Liver (tissue), 9 donors: ENCODE data around the gene ARHGAP23. TPM values are rescaled to one million over a fixed set of nuclear protein-coding genes. Genes with fewer than 3 reads are reported as not detected.

ENCODE experiments used
- DNase-seq: peaks from one replicate; pipeline ENCODE4 v3.0.0-alpha.2; 2017; ENCODE audit warnings: low spot score
- H3K27ac ChIP-seq, 2 donors: one replicate each; pipeline ENCODE4 v1.7.0; 2013; ENCODE audit warnings: inconsistent platforms in 2 of 2, low read length in 2 of 2, control low read depth in 1 of 2, low read depth in 1 of 2, mild to moderate bottlenecking in 1 of 2
- H3K27me3 ChIP-seq, 4 donors: one replicate each; pipeline versions ENCODE4 v1.6.1 to v1.7.0; 2013; ENCODE audit warnings: low read length in 3 of 4, inconsistent platforms in 1 of 4, mild to moderate bottlenecking in 1 of 4, moderate library complexity in 1 of 4; ENCODE audit not compliant: control insufficient read depth in 4 of 4, insufficient read depth in 4 of 4
- H3K36me3 ChIP-seq, 4 donors: one replicate each; pipeline versions ENCODE4 v1.6.1 to v1.7.0; 2013; ENCODE audit warnings: low read length in 3 of 4, mild to moderate bottlenecking in 3 of 4, low read depth in 1 of 4, moderate library complexity in 1 of 4; ENCODE audit not compliant: control insufficient read depth in 4 of 4, insufficient read depth in 3 of 4
- H3K4me1 ChIP-seq, 4 donors: one replicate each; pipeline versions ENCODE4 v1.6.1 to v1.7.0; 2013; ENCODE audit warnings: low read length in 3 of 4, mild to moderate bottlenecking in 3 of 4, moderate library complexity in 1 of 4; ENCODE audit not compliant: control insufficient read depth in 4 of 4, insufficient read depth in 4 of 4
- H3K4me3 ChIP-seq, 3 donors: one replicate each; pipeline versions ENCODE4 v1.6.1 to v1.7.0; 2013; ENCODE audit warnings: low read length in 3 of 3, control low read depth in 1 of 3, low read depth in 1 of 3, mild to moderate bottlenecking in 1 of 3
- H3K9ac ChIP-seq, 2 donors: one replicate each; pipeline ENCODE4 v1.7.0; 2013; ENCODE audit warnings: low read length in 2 of 2, mild to moderate bottlenecking in 2 of 2, moderate library complexity in 2 of 2, control low read depth in 1 of 2, low read depth in 1 of 2
- H3K9me3 ChIP-seq, 4 donors: one replicate each; pipeline versions ENCODE4 v1.6.1 to v1.7.0; 2013; ENCODE audit warnings: low read length in 3 of 4; ENCODE audit not compliant: control insufficient read depth in 4 of 4
- EGR1 ChIP-seq, 2 donors: IDR thresholded peaks; 2 replicates each; pipeline ENCODE4 v1.6.1; 2016 to 2018; ENCODE audit warnings: antibody characterized with exemption in 2 of 2, low read depth in 2 of 2
- FOXA1 ChIP-seq: IDR thresholded peaks from 2 replicates; pipeline ENCODE4 v1.6.1; 2016; ENCODE audit warnings: antibody characterized with exemption
- FOXA2 ChIP-seq: IDR thresholded peaks from 2 replicates; pipeline ENCODE4 v1.6.1; 2016; ENCODE audit warnings: antibody characterized with exemption
- GABPA ChIP-seq, 2 donors: IDR thresholded peaks in 1 of 2; conservative IDR thresholded peaks in 1 of 2; 2 replicates each; pipeline ENCODE4 v1.6.1; 2016; ENCODE audit warnings: antibody characterized with exemption in 2 of 2, mild to moderate bottlenecking in 1 of 2, moderate library complexity in 1 of 2
- HNF4A ChIP-seq, 2 donors: conservative IDR thresholded peaks; 2 replicates each; pipeline ENCODE4 v1.6.1; 2016; ENCODE audit warnings: antibody characterized with exemption in 2 of 2, mild to moderate bottlenecking in 2 of 2
- HNF4G ChIP-seq: IDR thresholded peaks from 2 replicates; pipeline ENCODE4 v1.6.1; 2016; ENCODE audit warnings: antibody characterized with exemption
- JUND ChIP-seq, 2 donors: IDR thresholded peaks; 2 replicates each; pipeline ENCODE4 v1.6.1; 2016; ENCODE audit warnings: antibody characterized with exemption in 2 of 2
- MAX ChIP-seq: IDR thresholded peaks from 2 replicates; pipeline ENCODE4 v1.6.1; 2016; ENCODE audit warnings: antibody characterized with exemption
- NR2F2 ChIP-seq: IDR thresholded peaks from 2 replicates; pipeline ENCODE4 v1.6.1; 2016; ENCODE audit warnings: antibody characterized with exemption
- RAD21 ChIP-seq, 2 donors: IDR thresholded peaks; 2 replicates each; pipeline ENCODE4 v1.6.1; 2016; ENCODE audit warnings: antibody characterized with exemption in 2 of 2, mild to moderate bottlenecking in 2 of 2
- REST ChIP-seq: IDR thresholded peaks from 2 replicates; pipeline ENCODE4 v1.6.1; 2016; ENCODE audit warnings: antibody characterized with exemption, mild to moderate bottlenecking
- RXRA ChIP-seq, 2 donors: IDR thresholded peaks; 2 replicates each; pipeline ENCODE4 v1.6.1; 2017 to 2018; ENCODE audit warnings: antibody characterized with exemption in 2 of 2, mild to moderate bottlenecking in 1 of 2
- SP1 ChIP-seq: IDR thresholded peaks from 2 replicates; pipeline ENCODE4 v1.6.1; 2018; ENCODE audit warnings: antibody characterized with exemption, mild to moderate bottlenecking
- WGBS: extraction: QIAGEN DNeasy Blood & Tissue Kit; methylation state at CpG from one replicate; pipeline ENCODE4 v1.1.7; 2013; 5-methylcytosine and 5-hydroxymethylcytosine counted together
- polyA plus RNA-seq, 2 donors: library from polyadenylated mRNA; stranded (reverse) in 1 of 2; unstranded in 1 of 2; fragments of 200-250 nt in 1 of 2; fragments of >200 nt in 1 of 2; fragmentation: Nextera tagmentation in 1 of 2; extraction: Ambion mirVana in 1 of 2; gene quantifications; one replicate each; pipeline versions ENCODE4 v1.2.1 to v1.2.3, GENCODE V29; 2013 to 2015
- total RNA-seq, 2 donors: library from RNA; depleted of rRNA; stranded (reverse); fragments of >200 nt; gene quantifications; one replicate each; pipeline ENCODE4 v1.2.3, GENCODE V29; 2014
- TF ChIP-seq, protein P1 (sequence below): fragments of 150-350 bp; IDR thresholded peaks from 2 replicates; pipeline ENCODE4 v1.5.1; 2017; ENCODE audit warnings: improper control_type of control experiment, low read depth, low read length; ENCODE audit not compliant: missing input control
- TF ChIP-seq, protein P2 (sequence below): IDR thresholded peaks from 2 replicates; pipeline ENCODE4 v1.6.1; 2016; ENCODE audit warnings: antibody characterized with exemption
- TF ChIP-seq, protein P3 (sequence below): IDR thresholded peaks from 2 replicates; pipeline ENCODE4 v1.6.1; 2016; ENCODE audit warnings: antibody characterized with exemption
- donor health status: healthy.
- donor health status: healthy.
- donor health status: healthy.
- donor health status: healthy.
- donor health status: healthy.

ARHGAP23 gene
- total and polyA plus RNA-seq, 4 donors: 0.28 to 31.8 (median 4.6) TPM

DNA sequence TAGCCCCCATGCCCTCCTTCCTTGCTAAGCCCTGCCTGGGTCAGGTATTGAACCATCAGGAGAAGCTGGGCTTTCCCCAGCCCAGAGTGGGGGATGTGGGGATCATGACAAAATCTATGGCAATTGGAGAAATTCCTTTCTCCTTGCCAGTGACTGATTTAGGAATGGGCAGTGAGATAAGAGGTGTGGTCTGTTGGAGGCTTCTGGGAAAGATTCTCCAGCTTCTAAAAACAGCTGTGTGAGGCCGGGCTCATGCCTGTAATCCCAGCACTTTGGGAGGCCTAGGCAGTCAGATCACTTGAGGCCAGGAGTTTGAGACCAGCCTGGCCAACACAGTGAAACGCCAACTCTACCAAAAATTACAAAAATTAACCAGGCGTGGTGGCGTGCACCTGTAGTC lies 108.4 kb downstream of the ARHGAP23 start:
- Histone ChIP-seq H3K9me3 (no peaks in the 10 kb centered on the region), H3K4me1 (peaks cover 0 to 7% (median 0%) of the 10 kb centered on the region in 4 donors), H3K36me3 (no peaks in the 10 kb centered on the region), H3K4me3 (no peak overlapping the region), H3K27ac (no peak overlapping the region), H3K9ac (no peak overlapping the region), H3K27me3 (no peaks in the 10 kb centered on the region)
- TF ChIP-seq HNF4G: no peak
- TF ChIP-seq, protein P1, sequence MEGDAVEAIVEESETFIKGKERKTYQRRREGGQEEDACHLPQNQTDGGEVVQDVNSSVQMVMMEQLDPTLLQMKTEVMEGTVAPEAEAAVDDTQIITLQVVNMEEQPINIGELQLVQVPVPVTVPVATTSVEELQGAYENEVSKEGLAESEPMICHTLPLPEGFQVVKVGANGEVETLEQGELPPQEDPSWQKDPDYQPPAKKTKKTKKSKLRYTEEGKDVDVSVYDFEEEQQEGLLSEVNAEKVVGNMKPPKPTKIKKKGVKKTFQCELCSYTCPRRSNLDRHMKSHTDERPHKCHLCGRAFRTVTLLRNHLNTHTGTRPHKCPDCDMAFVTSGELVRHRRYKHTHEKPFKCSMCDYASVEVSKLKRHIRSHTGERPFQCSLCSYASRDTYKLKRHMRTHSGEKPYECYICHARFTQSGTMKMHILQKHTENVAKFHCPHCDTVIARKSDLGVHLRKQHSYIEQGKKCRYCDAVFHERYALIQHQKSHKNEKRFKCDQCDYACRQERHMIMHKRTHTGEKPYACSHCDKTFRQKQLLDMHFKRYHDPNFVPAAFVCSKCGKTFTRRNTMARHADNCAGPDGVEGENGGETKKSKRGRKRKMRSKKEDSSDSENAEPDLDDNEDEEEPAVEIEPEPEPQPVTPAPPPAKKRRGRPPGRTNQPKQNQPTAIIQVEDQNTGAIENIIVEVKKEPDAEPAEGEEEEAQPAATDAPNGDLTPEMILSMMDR: no peak
- TF ChIP-seq JUND (IDR thresholded peaks at IDR 0.05): no peak
- TF ChIP-seq, protein P2, sequence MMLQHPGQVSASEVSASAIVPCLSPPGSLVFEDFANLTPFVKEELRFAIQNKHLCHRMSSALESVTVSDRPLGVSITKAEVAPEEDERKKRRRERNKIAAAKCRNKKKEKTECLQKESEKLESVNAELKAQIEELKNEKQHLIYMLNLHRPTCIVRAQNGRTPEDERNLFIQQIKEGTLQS: no peak
- no peak for TF ChIP-seq MAX
- no peak for TF ChIP-seq EGR1 (IDR thresholded peaks at IDR 0.05; ENCODE audit: low read depth in 2 of 2)
- TF ChIP-seq, protein P3, sequence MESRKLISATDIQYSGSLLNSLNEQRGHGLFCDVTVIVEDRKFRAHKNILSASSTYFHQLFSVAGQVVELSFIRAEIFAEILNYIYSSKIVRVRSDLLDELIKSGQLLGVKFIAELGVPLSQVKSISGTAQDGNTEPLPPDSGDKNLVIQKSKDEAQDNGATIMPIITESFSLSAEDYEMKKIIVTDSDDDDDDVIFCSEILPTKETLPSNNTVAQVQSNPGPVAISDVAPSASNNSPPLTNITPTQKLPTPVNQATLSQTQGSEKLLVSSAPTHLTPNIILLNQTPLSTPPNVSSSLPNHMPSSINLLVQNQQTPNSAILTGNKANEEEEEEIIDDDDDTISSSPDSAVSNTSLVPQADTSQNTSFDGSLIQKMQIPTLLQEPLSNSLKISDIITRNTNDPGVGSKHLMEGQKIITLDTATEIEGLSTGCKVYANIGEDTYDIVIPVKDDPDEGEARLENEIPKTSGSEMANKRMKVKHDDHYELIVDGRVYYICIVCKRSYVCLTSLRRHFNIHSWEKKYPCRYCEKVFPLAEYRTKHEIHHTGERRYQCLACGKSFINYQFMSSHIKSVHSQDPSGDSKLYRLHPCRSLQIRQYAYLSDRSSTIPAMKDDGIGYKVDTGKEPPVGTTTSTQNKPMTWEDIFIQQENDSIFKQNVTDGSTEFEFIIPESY: no peak
- DNase-seq: no peak
- WGBS: 89% methylated on average over 4 of the region's 4 CpGs

GRCh38 chr17:38538906-38539305 lies 110.6 kb downstream of the ARHGAP23 start:
- 68% methylated on average over 9 of the region's 9 CpGs for WGBS
- TF ChIP-seq HNF4G: no peak
- TF ChIP-seq, protein P2: no peak
- no peak for TF ChIP-seq FOXA2
- no peak for TF ChIP-seq REST
- no peak for TF ChIP-seq EGR1 (IDR thresholded peaks at IDR 0.05; ENCODE audit: low read depth in 2 of 2)
- TF ChIP-seq GABPA (IDR thresholded peaks at IDR 0.05 in 1 of 2, conservative IDR thresholded peaks at IDR 0.05 in 1 of 2): no peak
- TF ChIP-seq RXRA (IDR thresholded peaks at IDR 0.05): no peak
- no peak for TF ChIP-seq MAX
- TF ChIP-seq, protein P1: no peak
- TF ChIP-seq HNF4A (conservative IDR thresholded peaks at IDR 0.05): no peak
- TF ChIP-seq RAD21 (IDR thresholded peaks at IDR 0.05): no peak
- TF ChIP-seq JUND (IDR thresholded peaks at IDR 0.05): no peak
- TF ChIP-seq NR2F2: no peak
- TF ChIP-seq, protein P3: no peak
- TF ChIP-seq SP1: no peak
- TF ChIP-seq FOXA1: no peak
- Histone ChIP-seq H3K4me1 (peaks cover 0 to 7% (median 0%) of the 10 kb centered on the region in 4 donors), H3K9me3 (no peaks in the 10 kb centered on the region), H3K36me3 (no peaks in the 10 kb centered on the region), H3K9ac (no peak overlapping the region), H3K4me3 (no peak overlapping the region), H3K27me3 (no peaks in the 10 kb centered on the region), H3K27ac (no peak overlapping the region)
- DNase-seq: no peak
